Measurements from ENCODE around the gene NR1D1. TPM values are rescaled to one million over a fixed set of nuclear protein-coding genes. Genes with fewer than 3 reads are reported as not detected.

Gene NR1D1
- total RNA-seq, 4 donors from 2014 or later: 6.1 to 24.2 (median 14.5) TPM

DNA sequence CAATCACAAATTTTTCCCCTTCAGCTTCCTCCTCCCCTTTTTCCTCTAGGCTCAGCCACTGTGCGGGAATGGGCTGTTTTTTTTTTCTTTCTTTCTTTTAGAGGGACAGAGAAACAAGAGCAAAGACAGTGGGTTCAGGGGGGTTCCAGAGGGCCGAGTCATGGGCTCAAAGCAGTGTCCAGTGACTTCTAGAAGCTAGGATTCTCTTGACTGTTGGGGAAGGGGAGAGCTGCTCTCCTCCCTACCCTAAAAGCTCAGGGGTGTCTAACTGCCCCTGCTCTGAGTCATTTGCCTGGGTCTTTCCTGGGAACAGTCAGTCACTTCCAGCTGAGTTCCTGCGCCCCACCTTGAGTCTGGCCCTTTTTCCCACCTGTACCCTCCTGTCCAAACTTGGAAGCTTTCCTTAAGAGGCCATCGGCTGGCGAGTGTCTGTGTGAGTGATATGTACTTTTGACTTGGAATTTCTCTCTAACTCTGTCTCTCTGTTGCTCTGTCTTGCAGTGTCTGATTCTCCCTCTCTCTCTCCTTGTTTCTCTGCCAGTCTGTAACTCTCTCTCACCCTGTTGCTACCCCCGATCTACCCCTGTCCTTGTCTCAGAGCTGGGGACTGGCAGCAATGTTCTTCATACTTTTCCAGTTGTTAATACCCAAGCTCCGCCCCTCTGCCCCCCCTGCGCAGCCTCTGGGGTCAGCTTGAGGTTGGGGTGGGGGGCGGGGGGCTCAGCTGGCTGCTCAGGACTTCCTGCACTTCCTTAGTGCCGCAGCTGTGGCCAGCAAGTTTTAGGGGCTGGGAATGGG lies 35.2 kb downstream of the NR1D1 start:
- Histone ChIP-seq H3K36me3 (no peaks in the 10 kb centered on the region), H3K4me3 (peak overlapping the region; percentile 69 to 100 (median 100)), H3K4me1 (peaks cover 60 to 89% (median 75%) of the 10 kb centered on the region in 4 donors), H3K27me3 (no peaks in the 10 kb centered on the region), H3K27ac (replicated peaks in 1 of 4) (peak overlapping the region; percentile 91 to 99 (median 99)), H3K9me3 (no peaks in the 10 kb centered on the region)
- intact Hi-C loops (cut with DNase I): loop anchor here (5.0 kb wide), 1 partner anchor 42 kb away; no protein-coding TSS in a partner anchor
- 5% methylated on average over 9 of the region's 10 CpGs for WGBS
- TF ChIP-seq, protein P1, sequence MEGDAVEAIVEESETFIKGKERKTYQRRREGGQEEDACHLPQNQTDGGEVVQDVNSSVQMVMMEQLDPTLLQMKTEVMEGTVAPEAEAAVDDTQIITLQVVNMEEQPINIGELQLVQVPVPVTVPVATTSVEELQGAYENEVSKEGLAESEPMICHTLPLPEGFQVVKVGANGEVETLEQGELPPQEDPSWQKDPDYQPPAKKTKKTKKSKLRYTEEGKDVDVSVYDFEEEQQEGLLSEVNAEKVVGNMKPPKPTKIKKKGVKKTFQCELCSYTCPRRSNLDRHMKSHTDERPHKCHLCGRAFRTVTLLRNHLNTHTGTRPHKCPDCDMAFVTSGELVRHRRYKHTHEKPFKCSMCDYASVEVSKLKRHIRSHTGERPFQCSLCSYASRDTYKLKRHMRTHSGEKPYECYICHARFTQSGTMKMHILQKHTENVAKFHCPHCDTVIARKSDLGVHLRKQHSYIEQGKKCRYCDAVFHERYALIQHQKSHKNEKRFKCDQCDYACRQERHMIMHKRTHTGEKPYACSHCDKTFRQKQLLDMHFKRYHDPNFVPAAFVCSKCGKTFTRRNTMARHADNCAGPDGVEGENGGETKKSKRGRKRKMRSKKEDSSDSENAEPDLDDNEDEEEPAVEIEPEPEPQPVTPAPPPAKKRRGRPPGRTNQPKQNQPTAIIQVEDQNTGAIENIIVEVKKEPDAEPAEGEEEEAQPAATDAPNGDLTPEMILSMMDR (IDR thresholded peaks at IDR 0.05): no peak
- TF ChIP-seq EP300 (IDR thresholded peaks at IDR 0.05): no peak
- TF ChIP-seq POLR2A (IDR thresholded peaks at IDR 0.05; ENCODE audit: low read depth): no peak
- TF ChIP-seq POLR2AphosphoS5 (IDR thresholded peaks at IDR 0.05): peak; percentile 14 to 26
- no peak for DNase-seq (ENCODE audit: extremely low spot score)

DNA sequence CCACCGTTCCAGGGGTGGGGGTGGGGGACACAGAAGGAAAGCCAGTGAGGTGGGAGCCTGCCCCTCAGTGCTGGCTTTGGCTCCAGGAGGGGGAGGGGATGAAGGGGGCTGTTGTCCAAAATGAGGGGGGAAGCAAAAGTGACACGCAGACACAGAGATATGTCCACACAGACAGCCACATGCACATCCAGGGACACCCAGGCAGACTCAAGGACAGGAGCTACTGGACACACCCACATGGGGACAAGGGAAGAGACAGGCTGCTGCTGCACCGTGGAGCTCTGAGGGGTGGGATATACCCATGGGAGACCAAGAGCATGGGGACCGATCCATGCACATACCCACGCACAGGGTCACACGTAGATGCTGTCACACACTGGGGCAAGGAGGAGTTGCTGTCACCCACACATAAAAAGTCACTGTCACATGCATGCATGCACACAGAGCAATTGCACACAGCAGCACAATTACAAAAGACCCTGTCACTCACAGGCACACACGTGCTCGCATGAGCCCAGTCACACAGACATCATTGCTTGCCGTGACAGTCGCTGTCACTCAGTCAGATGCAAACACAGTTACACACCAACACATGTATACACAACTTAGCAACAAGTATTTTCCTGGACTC lies 36.4 kb downstream of the NR1D1 start:
- H3K4me3 ChIP-seq: peak overlapping the region; percentile 69 to 100 (median 100)
- no peak for DNase-seq (ENCODE audit: extremely low spot score)
- H3K4me1 ChIP-seq: peaks cover 53 to 89% (median 73%) of the 10 kb centered on the region in 4 donors
- peak overlapping the region; percentile 91 to 99 (median 99) for H3K27ac ChIP-seq (replicated peaks in 1 of 4)
- H3K9me3 ChIP-seq: no peaks in the 10 kb centered on the region
- 16% methylated on average over 10 of the region's 10 CpGs for WGBS
- intact Hi-C loops (cut with DNase I): no loop called here
- no peaks in the 10 kb centered on the region for H3K36me3 ChIP-seq
- TF ChIP-seq POLR2AphosphoS5 (IDR thresholded peaks at IDR 0.05) (peak in 1 of 2 donors; percentile 14), EP300 (IDR thresholded peaks at IDR 0.05) (no peak), POLR2A (IDR thresholded peaks at IDR 0.05; ENCODE audit: low read depth) (no peak)
- TF ChIP-seq, protein P1 (IDR thresholded peaks at IDR 0.05): no peak
- no peaks in the 10 kb centered on the region for H3K27me3 ChIP-seq

DNA sequence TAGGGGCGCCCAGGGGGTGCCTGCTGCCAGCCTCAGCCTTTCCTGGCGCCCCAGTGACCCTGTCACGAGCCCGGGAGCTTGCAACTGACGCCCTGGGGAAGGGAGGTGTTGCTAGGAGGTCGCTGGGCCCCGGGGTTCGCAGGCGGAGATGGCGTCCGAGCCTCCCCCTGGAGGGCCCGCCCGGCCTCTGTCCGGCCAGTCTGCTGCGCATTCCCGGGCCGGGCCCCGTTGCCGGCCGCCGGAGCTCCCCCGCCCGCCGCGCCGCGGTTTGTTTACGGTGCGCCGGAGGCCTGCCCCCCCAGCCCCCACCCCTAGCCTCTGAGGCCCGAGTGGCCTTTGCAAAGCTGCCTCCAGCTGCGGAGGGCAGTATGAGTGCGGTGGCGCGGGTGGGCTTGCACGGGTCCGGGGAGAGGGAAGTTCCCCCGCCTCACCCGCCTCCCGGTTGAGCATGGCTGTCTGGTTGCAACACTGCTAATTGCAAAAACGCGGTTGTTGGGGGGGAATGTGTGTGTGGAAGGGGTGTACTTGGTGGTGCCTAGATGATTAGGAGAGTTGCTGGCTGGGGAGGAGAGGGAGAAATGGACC lies 37.1 kb downstream of the NR1D1 start:
- Histone ChIP-seq H3K27me3 (no peaks in the 10 kb centered on the region), H3K36me3 (no peaks in the 10 kb centered on the region), H3K9me3 (no peaks in the 10 kb centered on the region), H3K4me1 (peaks cover 54 to 89% (median 73%) of the 10 kb centered on the region in 4 donors), H3K27ac (replicated peaks in 1 of 4) (peak overlapping the region; percentile 91 to 99 (median 99)), H3K4me3 (peak overlapping the region; percentile 69 to 100 (median 100))
- intact Hi-C loops (cut with DNase I): no loop called here
- WGBS: 1% methylated on average over 9 of the region's 42 CpGs
- peak; percentile 92 for DNase-seq (ENCODE audit: extremely low spot score)
- TF ChIP-seq EP300 (IDR thresholded peaks at IDR 0.05) (no peak), POLR2AphosphoS5 (IDR thresholded peaks at IDR 0.05) (peak in 1 of 2 donors; percentile 51)

DNA sequence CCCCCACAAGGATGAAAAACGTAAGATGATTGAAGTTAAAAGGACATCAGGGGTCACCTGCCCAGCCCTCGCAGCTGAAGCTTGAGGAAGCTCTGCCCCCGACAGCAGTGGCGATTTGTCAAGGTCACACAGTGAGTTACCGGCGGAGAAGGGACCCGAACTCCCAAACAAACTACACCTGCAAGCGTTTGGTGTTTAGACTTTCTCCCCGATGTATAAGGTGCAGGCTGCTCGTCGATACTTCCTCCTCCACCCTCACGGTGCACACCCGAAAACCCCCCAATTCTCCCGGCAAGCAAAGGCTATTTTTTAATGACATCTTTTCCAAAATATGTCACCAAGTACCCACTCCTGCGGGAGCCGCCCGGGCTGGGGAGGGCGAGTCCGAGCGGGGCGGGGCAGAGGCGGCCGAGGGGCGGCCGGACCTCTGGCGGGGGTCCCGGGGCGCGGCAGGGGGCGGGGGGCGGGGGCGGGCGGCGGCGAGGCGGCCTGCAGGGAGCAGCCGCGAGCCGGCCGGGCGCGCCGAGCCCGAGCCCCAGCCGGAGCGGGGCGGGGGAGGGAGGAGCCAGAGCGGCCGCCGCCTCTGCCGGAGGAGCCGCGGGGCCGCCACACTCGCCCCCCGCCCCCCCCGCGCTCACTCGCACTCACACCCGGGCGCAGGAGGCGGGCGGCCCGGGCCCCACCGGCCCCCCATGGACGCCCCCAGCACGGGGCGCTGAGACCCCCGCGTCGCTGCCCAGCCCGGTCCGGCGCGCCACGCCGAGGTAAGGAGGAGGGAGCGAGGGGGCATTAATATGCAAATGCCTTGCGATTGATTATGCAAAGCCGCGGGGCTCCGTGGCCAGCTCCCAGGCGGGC lies 37.8 kb downstream of the NR1D1 start, which contains the start of gene THRA:
TSS of gene THRA (plus strand) at position 637 of the 858 bp plus-strand sequence. CDS start 11,524 bp downstream, outside the sequence.
- no peaks in the 10 kb centered on the region for H3K36me3 ChIP-seq
- H3K27ac ChIP-seq (replicated peaks in 1 of 4): peak within 1 kb of the TSS; percentile 91 to 99 (median 99)
- peak; percentile 94 for DNase-seq (ENCODE audit: extremely low spot score)
- H3K4me1 ChIP-seq: peaks cover 53 to 89% (median 73%) of the 10 kb centered on the region in 4 donors
- peak within 1 kb of the TSS; percentile 69 to 100 (median 100) for H3K4me3 ChIP-seq
- no peaks in the 10 kb centered on the region for H3K9me3 ChIP-seq
- 1% methylated on average over 14 of the region's 83 CpGs for WGBS
- TF ChIP-seq, protein P1 (IDR thresholded peaks at IDR 0.05): peak in 2 of 3 experiments; percentile 20 to 29
- TF ChIP-seq POLR2A (IDR thresholded peaks at IDR 0.05; ENCODE audit: low read depth): no peak
- TF ChIP-seq EP300 (IDR thresholded peaks at IDR 0.05): no peak
- no peak for TF ChIP-seq POLR2AphosphoS5 (IDR thresholded peaks at IDR 0.05)
- H3K27me3 ChIP-seq: no peaks in the 10 kb centered on the region
- intact Hi-C loops (cut with DNase I): no loop called here

Data from esophagus muscularis mucosa (tissue), 4 donors.